ENCODE results near the gene MED9.
A peak's percentile ranks its signal among the peaks of the same experiment; 100 is the strongest.

DNA sequence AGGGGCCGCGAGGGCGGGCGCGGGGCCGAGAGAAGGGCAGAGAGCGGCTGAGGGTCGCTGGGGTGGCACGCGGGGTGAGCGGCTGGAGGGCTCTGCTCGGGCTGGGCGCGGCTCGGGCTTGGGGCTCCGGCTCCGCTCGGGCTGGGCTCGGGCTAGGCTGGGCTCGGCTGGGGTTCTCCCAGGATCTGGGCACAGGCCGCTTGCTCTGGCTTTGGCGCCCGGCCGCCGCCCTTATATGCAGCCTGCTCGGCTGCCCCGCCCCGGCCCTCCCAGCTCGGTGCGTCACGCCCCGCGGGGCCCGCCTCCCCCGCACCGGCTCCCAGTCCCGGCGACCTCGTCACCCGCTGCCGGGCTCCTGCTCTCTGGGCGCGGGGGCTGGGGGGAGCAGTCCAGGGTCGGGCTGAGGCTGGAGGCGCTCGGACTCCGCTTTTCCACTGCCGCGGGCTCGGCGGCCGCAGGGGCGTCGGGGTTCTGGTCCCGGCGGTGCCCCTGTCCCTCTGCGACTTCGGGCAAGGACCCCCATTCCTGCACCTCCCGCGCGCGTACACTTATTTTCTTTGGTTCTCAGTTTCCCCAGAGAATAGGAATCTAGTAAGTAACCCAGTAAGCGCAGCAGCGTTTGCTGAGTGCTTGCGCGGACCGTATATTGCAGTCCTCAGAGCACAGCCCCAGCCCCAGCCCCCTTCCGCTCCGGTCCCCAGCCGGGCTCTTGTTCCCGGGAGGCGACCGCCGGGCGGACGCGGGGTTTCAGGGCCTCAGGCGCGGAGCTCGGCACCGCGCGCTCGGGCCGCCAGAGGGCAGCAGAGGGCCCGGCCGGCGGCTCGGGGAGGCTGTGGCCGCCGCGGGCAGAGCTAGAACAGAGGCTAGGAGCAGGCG, 19.6 kb downstream of the MED9 start, which contains the start of gene RASD1:
- TF ChIP-seq, protein P1, sequence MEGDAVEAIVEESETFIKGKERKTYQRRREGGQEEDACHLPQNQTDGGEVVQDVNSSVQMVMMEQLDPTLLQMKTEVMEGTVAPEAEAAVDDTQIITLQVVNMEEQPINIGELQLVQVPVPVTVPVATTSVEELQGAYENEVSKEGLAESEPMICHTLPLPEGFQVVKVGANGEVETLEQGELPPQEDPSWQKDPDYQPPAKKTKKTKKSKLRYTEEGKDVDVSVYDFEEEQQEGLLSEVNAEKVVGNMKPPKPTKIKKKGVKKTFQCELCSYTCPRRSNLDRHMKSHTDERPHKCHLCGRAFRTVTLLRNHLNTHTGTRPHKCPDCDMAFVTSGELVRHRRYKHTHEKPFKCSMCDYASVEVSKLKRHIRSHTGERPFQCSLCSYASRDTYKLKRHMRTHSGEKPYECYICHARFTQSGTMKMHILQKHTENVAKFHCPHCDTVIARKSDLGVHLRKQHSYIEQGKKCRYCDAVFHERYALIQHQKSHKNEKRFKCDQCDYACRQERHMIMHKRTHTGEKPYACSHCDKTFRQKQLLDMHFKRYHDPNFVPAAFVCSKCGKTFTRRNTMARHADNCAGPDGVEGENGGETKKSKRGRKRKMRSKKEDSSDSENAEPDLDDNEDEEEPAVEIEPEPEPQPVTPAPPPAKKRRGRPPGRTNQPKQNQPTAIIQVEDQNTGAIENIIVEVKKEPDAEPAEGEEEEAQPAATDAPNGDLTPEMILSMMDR (IDR thresholded peaks at IDR 0.05): peak; percentile 92 to 99
- TF ChIP-seq EP300 (IDR thresholded peaks at IDR 0.05) (no peak), POLR2A (IDR thresholded peaks at IDR 0.05) (peak; percentile 91 to 99)

Measured in suprapubic skin (tissue), 3 donors.